Ascending aorta (tissue), 2 donors: ENCODE results near the gene SLC51B. TPM values are rescaled to one million over a fixed set of nuclear protein-coding genes. Genes with fewer than 3 reads are reported as not detected.
"Not testable (repeated sequence)": the region's sequence is repeated elsewhere in the genome, so short reads cannot be mapped to it uniquely, and the experiment has no call there.

Experiments
- DNase-seq, 2 donors: peaks; one replicate each; pipeline ENCODE4 v3.0.0-alpha.2; 2019; ENCODE audit warnings: low spot score in 2 of 2
- H3K27ac ChIP-seq, 2 donors: fragments of 200-600 bp; sonication (generic); one replicate each; pipeline ENCODE4 v1.5.1; 2016 to 2017; ENCODE audit warnings: mild to moderate bottlenecking in 1 of 2
- H3K27me3 ChIP-seq: fragments of 200-600 bp; sonication (generic); one replicate; pipeline ENCODE4 v1.5.1; 2017
- H3K36me3 ChIP-seq, 2 donors: fragments of 200-600 bp; sonication (generic); one replicate each; pipeline ENCODE4 v1.5.1; 2016
- H3K4me1 ChIP-seq, 2 donors: fragments of 200-600 bp; sonication (generic); one replicate each; pipeline ENCODE4 v1.5.1; 2016 to 2017; ENCODE audit warnings: mild to moderate bottlenecking in 1 of 2
- H3K4me3 ChIP-seq, 2 donors: fragments of 200-600 bp; sonication (generic); one replicate each; pipeline ENCODE4 v1.5.1; 2016 to 2017; ENCODE audit warnings: mild to moderate bottlenecking in 1 of 2
- H3K9me3 ChIP-seq, 2 donors: fragments of 200-600 bp; sonication (generic); one replicate each; pipeline ENCODE4 v1.5.1; 2016
- intact Hi-C: fragments of 100-400 bp; cut with DNase I; formaldehyde crosslinking; loops from one replicate; pipeline ENCODE4 v1.15.1; 2023
- total RNA-seq: library from RNA; depleted of rRNA; stranded (reverse); fragments of >200 nt; gene quantifications from one replicate; pipeline ENCODE4 v1.1.0, GENCODE V29; 2016
- TF ChIP-seq, protein P1 (sequence below), 3 experiments: fragments of 200-600 bp in 2 of 3; fragments of 450-650 bp in 1 of 3; sonication (generic) in 2 of 3; IDR thresholded peaks; one replicate each; pipeline ENCODE4 v1.5.1; 2016 to 2019; ENCODE audit warnings: antibody characterized with exemption in 3 of 3, mild to moderate bottlenecking in 1 of 3, moderate library complexity in 1 of 3

SLC51B gene
- total RNA-seq, 1 donor from 2014 or later = not detected

DNA sequence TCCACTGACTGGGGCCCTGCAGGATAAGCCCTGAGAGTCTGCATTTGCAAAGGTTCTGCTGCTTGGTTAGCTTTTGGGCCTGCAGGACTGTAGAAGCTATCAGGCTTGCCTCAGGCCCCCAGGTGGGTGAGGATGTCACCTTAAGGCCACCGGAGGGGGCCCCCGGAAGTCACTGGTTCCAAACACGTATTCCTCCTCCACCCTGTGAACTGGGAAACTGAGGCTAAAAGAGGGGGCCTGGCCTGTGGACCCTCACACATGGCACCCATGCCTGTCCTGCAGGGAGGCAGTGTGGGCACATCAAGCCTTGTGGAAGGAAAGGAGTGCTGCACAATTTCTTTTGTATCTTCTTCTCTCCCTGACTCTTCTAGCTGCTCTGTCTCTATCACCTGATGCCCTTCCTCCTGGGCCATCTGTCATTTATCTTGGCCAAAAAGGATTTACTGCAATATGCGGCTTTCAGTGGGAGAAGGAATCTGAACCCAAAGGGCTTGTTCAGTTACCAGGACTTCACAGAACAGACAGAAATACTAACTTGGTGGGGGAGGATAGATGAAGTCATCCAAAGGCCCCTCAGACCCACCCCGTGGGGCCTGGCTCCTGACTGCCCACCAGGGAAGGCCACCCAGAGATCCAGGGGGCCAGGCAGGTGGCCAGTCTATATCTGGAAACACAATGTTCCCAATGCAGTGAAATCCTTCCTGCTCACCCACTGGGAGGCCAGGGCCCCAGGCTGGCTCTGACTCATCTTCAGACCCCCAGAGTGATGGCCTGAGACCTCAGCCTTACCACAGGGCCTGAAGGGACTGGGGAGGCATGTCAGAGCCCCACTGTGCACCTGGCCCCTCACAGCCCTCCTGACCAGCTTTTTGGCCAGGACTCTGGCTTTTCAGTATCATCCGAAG lies 51.5 kb downstream of the SLC51B start:
- intact Hi-C loops = no loop called here
- no peaks in the 10 kb centered on the region for H3K27me3 ChIP-seq
- H3K9me3 ChIP-seq = no peaks in the 10 kb centered on the region
- H3K36me3 ChIP-seq = peaks cover 23 to 27% of the 10 kb centered on the region in 2 donors
- peaks cover 4 to 41% of the 10 kb centered on the region in 2 donors for H3K4me1 ChIP-seq
- no peak for DNase-seq
- H3K27ac ChIP-seq = peak overlapping the region in 1 of 2 donors; percentile 24
- H3K4me3 ChIP-seq = no peak overlapping the region
- TF ChIP-seq, protein P1, sequence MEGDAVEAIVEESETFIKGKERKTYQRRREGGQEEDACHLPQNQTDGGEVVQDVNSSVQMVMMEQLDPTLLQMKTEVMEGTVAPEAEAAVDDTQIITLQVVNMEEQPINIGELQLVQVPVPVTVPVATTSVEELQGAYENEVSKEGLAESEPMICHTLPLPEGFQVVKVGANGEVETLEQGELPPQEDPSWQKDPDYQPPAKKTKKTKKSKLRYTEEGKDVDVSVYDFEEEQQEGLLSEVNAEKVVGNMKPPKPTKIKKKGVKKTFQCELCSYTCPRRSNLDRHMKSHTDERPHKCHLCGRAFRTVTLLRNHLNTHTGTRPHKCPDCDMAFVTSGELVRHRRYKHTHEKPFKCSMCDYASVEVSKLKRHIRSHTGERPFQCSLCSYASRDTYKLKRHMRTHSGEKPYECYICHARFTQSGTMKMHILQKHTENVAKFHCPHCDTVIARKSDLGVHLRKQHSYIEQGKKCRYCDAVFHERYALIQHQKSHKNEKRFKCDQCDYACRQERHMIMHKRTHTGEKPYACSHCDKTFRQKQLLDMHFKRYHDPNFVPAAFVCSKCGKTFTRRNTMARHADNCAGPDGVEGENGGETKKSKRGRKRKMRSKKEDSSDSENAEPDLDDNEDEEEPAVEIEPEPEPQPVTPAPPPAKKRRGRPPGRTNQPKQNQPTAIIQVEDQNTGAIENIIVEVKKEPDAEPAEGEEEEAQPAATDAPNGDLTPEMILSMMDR (IDR thresholded peaks at IDR 0.05) = no peak

GRCh38 chr15:65097651-65098263 lies 52.6 kb downstream of the SLC51B start:
- intact Hi-C loops = no loop called here
- Histone ChIP-seq H3K36me3 (peaks cover 31 to 34% of the 10 kb centered on the region in 2 donors), H3K4me1 (peaks cover 4 to 31% of the 10 kb centered on the region in 2 donors), H3K4me3 (no peak overlapping the region), H3K27me3 (no peaks in the 10 kb centered on the region), H3K9me3 (no peaks in the 10 kb centered on the region), H3K27ac (no peak overlapping the region)
- DNase-seq = no peak
- TF ChIP-seq, protein P1 (IDR thresholded peaks at IDR 0.05) = no peak

DNA sequence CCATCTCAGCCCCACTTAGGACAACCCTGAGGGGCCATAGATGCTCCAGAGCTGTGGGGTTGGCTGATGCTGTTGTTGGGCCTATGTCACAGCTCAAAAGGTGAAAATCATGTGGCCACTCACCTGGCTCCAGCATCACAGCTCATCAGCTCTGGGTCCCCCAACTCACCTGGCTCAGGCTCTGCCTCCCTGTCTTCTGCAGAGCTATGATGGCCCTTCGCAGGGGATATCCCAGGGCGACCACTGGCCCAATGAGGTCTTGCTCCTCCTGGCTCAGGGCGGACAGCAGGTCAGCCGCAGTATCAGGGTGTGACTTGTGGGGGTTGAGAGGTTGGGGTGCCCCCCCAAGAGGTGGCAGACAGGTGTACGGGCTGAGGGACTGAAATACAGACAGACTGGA lies 54.1 kb downstream of the SLC51B start:
- no peak for DNase-seq
- intact Hi-C loops = no loop called here
- TF ChIP-seq, protein P1 (IDR thresholded peaks at IDR 0.05) = no peak
- no peaks in the 10 kb centered on the region for H3K9me3 ChIP-seq
- no peak overlapping the region for H3K27ac ChIP-seq
- peaks cover 4 to 22% of the 10 kb centered on the region in 2 donors for H3K4me1 ChIP-seq
- peaks cover 32 to 34% of the 10 kb centered on the region in 2 donors for H3K36me3 ChIP-seq
- no peaks in the 10 kb centered on the region for H3K27me3 ChIP-seq
- H3K4me3 ChIP-seq = no peak overlapping the region

DNA sequence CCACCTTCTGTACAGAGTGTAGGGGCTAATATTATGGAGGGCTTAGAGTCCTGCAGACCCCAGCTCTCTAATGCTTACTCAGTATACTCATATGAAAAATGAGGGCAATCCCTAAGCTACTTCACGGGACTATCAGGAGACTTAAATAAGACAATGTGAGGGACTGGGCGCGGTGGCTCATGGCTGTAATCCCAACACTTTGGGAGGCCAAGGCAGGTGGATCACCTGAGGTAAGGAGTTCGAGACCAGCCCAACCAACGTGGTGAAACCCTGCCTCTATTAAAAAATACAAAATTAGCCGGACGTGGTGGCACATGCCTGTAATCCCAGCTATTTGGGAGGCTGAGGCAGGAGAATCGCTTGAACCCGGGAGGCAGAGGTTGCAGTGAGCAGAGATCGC lies 54.6 kb downstream of the SLC51B start:
- Histone ChIP-seq H3K4me1 (peaks cover 4 to 18% of the 10 kb centered on the region in 2 donors), H3K36me3 (peaks cover 35 to 36% of the 10 kb centered on the region in 2 donors)
- H3K9me3 ChIP-seq, H3K4me3 ChIP-seq, H3K27me3 ChIP-seq, H3K27ac ChIP-seq, DNase-seq, intact Hi-C loops: not testable (repeated sequence)

- Histone ChIP-seq H3K27me3 (no peaks in the 10 kb centered on the region), H3K27ac (peak overlapping the region in 1 of 2 donors; percentile 1), H3K9me3 (no peaks in the 10 kb centered on the region), H3K36me3 (peaks cover 40 to 41% of the 10 kb centered on the region in 2 donors), H3K4me3 (no peak overlapping the region), H3K4me1 (peaks cover 4 to 11% of the 10 kb centered on the region in 2 donors)
- intact Hi-C loops = no loop called here
- no peak for DNase-seq
- TF ChIP-seq, protein P1 (IDR thresholded peaks at IDR 0.05) = no peak
These were observed 55.3 kb downstream of the SLC51B start for GRCh38 chr15:65100442-65100841.

DNA sequence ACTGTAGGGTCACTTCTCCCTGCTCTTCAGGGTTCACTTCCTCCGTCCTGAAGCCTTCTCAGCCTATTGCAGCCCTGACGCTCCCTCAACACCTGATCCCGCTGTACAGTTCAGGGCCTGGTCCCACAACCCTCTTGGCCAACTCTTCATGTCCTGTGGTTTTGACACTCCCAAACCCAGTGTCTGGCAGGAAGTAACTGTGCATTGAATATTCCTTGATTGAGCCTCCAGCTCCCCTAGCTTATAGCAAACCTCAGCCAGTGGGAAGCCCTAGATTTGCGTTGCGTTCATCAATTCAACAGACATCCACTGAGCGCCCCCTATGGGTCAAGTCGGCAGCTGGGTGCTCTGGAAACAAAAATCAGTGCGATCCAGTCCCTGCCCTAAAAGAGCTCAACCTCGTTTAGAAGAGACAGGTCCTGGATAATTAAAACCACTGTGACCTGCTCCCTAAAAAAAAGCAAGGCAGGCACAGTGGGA lies 56.3 kb downstream of the SLC51B start:
- H3K4me1 ChIP-seq = peaks cover 4 to 8% of the 10 kb centered on the region in 2 donors
- intact Hi-C loops = loop anchor here (1.0 kb wide), 2 partner anchors 47 to 68 kb away; no protein-coding TSS in a partner anchor
- no peaks in the 10 kb centered on the region for H3K27me3 ChIP-seq
- peak in 1 of 2 donors; percentile 88 for DNase-seq
- H3K4me3 ChIP-seq = no peak overlapping the region
- H3K9me3 ChIP-seq = no peaks in the 10 kb centered on the region
- H3K36me3 ChIP-seq = peaks cover 44 to 51% of the 10 kb centered on the region in 2 donors
- no peak overlapping the region for H3K27ac ChIP-seq
- TF ChIP-seq, protein P1 (IDR thresholded peaks at IDR 0.05) = peak; percentile 76 to 91 (median 90)
